ENCODE measurements around the gene NUDT4B. TPM values are rescaled to one million over a fixed set of nuclear protein-coding genes. Genes with fewer than 3 reads are reported as not detected.

Gene NUDT4B
- 9.4 and 19.0 TPM in 2 replicates for total RNA-seq

DNA sequence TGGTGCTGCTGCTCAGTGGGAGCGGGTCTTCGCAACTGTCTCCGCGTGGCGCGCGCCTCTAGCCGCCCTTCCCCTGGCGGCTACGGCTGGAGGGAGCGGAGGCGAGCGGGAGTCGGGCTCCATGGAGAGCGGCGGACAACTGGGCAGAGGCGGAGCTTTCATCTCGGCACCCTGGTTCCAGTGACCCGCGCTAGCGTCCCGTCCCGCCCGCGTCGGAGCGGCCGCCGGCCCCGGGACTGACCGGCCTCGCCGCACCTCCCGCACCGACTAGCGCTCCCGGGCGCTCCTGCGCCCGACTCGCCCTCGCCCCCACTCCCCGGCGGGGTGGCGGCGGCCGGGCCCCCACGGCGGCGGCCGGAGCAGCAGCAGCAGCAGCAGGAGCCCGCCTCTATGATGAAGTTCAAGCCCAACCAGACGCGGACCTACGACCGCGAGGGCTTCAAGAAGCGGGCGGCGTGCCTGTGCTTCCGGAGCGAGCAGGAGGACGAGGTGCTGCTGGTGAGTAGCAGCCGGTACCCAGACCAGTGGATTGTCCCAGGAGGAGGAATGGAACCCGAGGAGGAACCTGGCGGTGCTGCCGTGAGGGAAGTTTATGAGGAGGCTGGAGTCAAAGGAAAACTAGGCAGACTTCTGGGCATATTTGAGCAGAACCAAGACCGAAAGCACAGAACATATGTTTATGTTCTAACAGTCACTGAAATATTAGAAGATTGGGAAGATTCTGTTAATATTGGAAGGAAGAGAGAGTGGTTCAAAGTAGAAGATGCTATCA is at the start of gene NUDT4B:
TSS of gene NUDT4B (plus strand) at position 212 of the 772 bp plus-strand sequence. CDS start at position 391, 179 bp downstream.

Small RNAs within 50 kb of the gene (small RNA-seq; reads per million reads assigned to genes)
- not detected for gene RNU6-1171P

Other genes starting within 250 kb of the NUDT4B start
- gene NBPF14, start 152.8 kb upstream of the NUDT4B start, total RNA-seq: 15.3 and 23.6 TPM in 2 replicates
- 40.0 and 53.4 TPM in 2 replicates for gene PDE4DIP, start 95.7 kb downstream of the NUDT4B start, total RNA-seq

Measured in placental epithelial cell (primary cell).